ENCODE data around the gene CCDC74B.
A peak's percentile ranks its signal among the peaks of the same experiment; 100 is the strongest.
"Not testable (repeated sequence)": the region's sequence is repeated elsewhere in the genome, so short reads cannot be mapped to it uniquely, and the experiment has no call there.

CCDC74B gene

GRCh38 chr2:130182826-130183511 lies 38.1 kb upstream of the CCDC74B start:
- Histone ChIP-seq H3K4me3 (ENCODE audit: low read depth, low read length) (peak overlapping the region; percentile 58), H3K36me3 (ENCODE audit: control insufficient read depth in 2 of 2, insufficient read depth in 1 of 2, low read length in 2 of 2) (peaks cover 6 to 40% of the 10 kb centered on the region in 2 experiments; a peak in 2 of 3 replicates), H3K27ac (ENCODE audit: extremely low read depth, low read depth, low read length) (peak overlapping the region; percentile 79; the same call in 1 of the 2 replicates)
- POLR2A ChIA-PET; H3K4me1 ChIP-seq (ENCODE audit: control insufficient read depth, insufficient read depth, low read length); H3K9me3 ChIP-seq (ENCODE audit: control insufficient read depth, insufficient read depth, low read depth, low read length): not testable (repeated sequence)
- CTCF ChIA-PET: interaction anchor here (1.6 to 5.4 kb wide), 2 partner anchors 149 to 160 kb away, joined by 6 to 41 read pairs; partner anchors contain the start of gene IMP4
- peak; percentile 30; the same call in 1 of the 2 replicates for TF ChIP-seq ZNF335 (tag by site-specific recombination; conservative IDR thresholded peaks at IDR 0.05)
- TF ChIP-seq ZBTB26 (tag by site-specific recombination; optimal IDR thresholded peaks at IDR 0.05): peak; percentile 6

- TF ChIP-seq ZNF335 (tag by site-specific recombination; conservative IDR thresholded peaks at IDR 0.05) (peak; percentile 27), ZBTB26 (tag by site-specific recombination; optimal IDR thresholded peaks at IDR 0.05) (peak; percentile 56), ZBTB8A (tag by site-specific recombination; IDR thresholded peaks at IDR 0.05) (peak; percentile 78; the same call in 1 of the 2 replicates), ZSCAN30 (tag by site-specific recombination; IDR thresholded peaks at IDR 0.05) (0 out of 2 replicates have a peak, but pooled peaks have one; percentile 49), YY1 (tag by site-specific recombination; IDR thresholded peaks at IDR 0.05) (peak; percentile 27; the same call in 1 of the 2 replicates), CTCF (tag by site-specific recombination; IDR thresholded peaks at IDR 0.05) (peak; percentile 40; the same call in 1 of the 2 replicates), GLIS1 (tag by site-specific recombination; IDR thresholded peaks at IDR 0.05) (peak; percentile 34; the same call in 1 of the 2 replicates), ZNF792 (tag by site-specific recombination; IDR thresholded peaks at IDR 0.05) (peak; percentile 94), ZNF449 (tag by site-specific recombination; IDR thresholded peaks at IDR 0.05) (peak; percentile 61; the same call in 1 of the 2 replicates), ZNF423 (tag by site-specific recombination; IDR thresholded peaks at IDR 0.05) (0 out of 2 replicates have a peak, but pooled peaks have one; percentile 26), GLIS2 (tag by site-specific recombination; IDR thresholded peaks at IDR 0.05) (peak; percentile 74; the same call in 1 of the 2 replicates), ZBTB20 (tag by site-specific recombination; IDR thresholded peaks at IDR 0.05) (peak; percentile 25; the same call in 1 of the 2 replicates), HIC1 (tag by site-specific recombination; IDR thresholded peaks at IDR 0.05) (peak; percentile 93)
- Histone ChIP-seq H3K27ac (ENCODE audit: extremely low read depth, low read depth, low read length) (peak within 1 kb of the TSS; percentile 79), H3K36me3 (ENCODE audit: control insufficient read depth in 2 of 2, insufficient read depth in 1 of 2, low read length in 2 of 2) (peaks cover 6 to 42% of the 10 kb centered on the region in 2 experiments; a peak in 2 of 3 replicates), H3K4me3 (ENCODE audit: low read depth, low read length) (peak within 1 kb of the TSS; percentile 93)
- H3K9me3 ChIP-seq (ENCODE audit: control insufficient read depth, insufficient read depth, low read depth, low read length); H3K4me1 ChIP-seq (ENCODE audit: control insufficient read depth, insufficient read depth, low read length): not testable (repeated sequence)
- CTCF ChIA-PET: interaction anchor here (1.5 to 5.4 kb wide), 3 partner anchors 150 to 191 kb away, joined by 5 to 41 read pairs (median 6); partner anchors contain the start of gene IMP4
- POLR2A ChIA-PET: interaction anchor here (0.7 to 1.4 kb wide), 4 partner anchors 74 to 160 kb away, joined by 3 to 9 read pairs (median 8); partner anchors contain the start of gene IMP4
Observed at GRCh38 chr2:130181880-130182682, 37.2 kb upstream of the CCDC74B start, which contains the start of gene MZT2B. MZT2B (plus strand) TSS chr2:130182262; CDS start chr2:130182283, 21 bp downstream.

Measured in HEK293 (cell line).